Right atrium auricular region (tissue), 2 donors: ENCODE results near the gene CDCA4. TPM values are rescaled to one million over a fixed set of nuclear protein-coding genes. Genes with fewer than 3 reads are reported as not detected.

Experiments used
- DNase-seq: peaks from one replicate; pipeline ENCODE4 v3.0.0-alpha.2; 2019; ENCODE audit warnings: low spot score
- H3K27ac ChIP-seq, 2 donors: fragments of 200-600 bp; sonication (generic); 1 replicate in 1 of 2; 2 replicates in 1 of 2; pipeline ENCODE4 v1.5.1; 2016 to 2019
- H3K27me3 ChIP-seq, 2 donors: fragments of 200-600 bp; sonication (generic); one replicate each; pipeline versions ENCODE4 v1.5.1 to v1.6.0; 2017 to 2019
- H3K36me3 ChIP-seq: fragments of 200-600 bp; sonication (generic); one replicate; pipeline ENCODE4 v1.5.1; 2016
- H3K4me1 ChIP-seq, 2 donors: fragments of 200-600 bp; sonication (generic); one replicate each; pipeline versions ENCODE4 v1.5.1 to v1.6.0; 2017 to 2019
- H3K4me3 ChIP-seq, 2 donors: fragments of 200-600 bp; sonication (generic); 1 replicate in 1 of 2; 2 replicates in 1 of 2; pipeline ENCODE4 v1.5.1; 2017 to 2019; ENCODE audit warnings: mild to moderate bottlenecking in 1 of 2, moderate library complexity in 1 of 2
- H3K9me3 ChIP-seq, 2 donors: fragments of 200-600 bp; sonication (generic); one replicate each; pipeline ENCODE4 v1.5.1; 2019
- total RNA-seq, 2 donors: library from RNA; depleted of rRNA; stranded (reverse); fragments of >200 nt; gene quantifications; one replicate each; pipeline ENCODE4 v1.1.0, GENCODE V29; 2016
- TF ChIP-seq, protein P1 (sequence below), 2 donors: fragments of 200-600 bp; sonication (generic); IDR thresholded peaks; one replicate each; pipeline ENCODE4 v1.5.1; 2019; ENCODE audit warnings: antibody characterized with exemption in 2 of 2

The CDCA4 gene
- total RNA-seq, 2 donors from 2014 or later = 3.3 to 5.1 TPM

DNA sequence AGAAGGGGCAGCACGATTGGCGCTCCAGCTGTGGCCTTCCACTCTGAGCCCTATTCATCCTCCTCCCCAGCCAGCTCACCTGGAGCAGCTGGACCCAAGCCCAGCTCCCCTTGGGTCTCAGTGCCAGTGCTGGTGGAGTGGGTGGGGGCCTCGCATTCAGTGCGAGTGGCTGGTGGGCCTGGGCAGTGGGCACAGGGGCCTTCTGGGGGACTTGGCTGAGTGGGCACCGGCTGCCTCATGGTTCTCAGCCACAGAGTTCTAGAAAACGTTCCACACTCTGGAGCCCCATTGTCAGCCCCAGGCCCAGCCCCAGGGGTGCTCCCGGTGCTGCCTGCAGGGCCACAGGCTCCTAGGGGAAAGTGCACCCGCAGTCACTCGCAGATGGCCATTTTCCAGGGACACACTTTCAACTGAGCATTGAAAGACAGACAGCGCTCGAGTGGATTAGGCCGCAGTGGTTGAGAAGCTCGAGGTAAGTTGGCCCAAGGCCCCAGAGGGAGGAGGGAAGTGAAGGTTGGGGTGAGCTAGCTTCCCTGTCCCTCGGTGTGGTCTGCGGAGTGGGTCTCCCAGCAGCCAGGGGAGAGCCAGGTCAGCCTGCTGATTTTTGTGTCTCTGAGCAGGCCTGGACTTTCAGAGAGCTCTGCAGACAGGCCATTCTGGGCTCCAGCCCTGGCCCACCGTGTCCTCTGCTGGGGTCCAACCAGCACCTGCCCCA, 31.5 kb downstream of the CDCA4 start:
- DNase-seq = no peak
- TF ChIP-seq, protein P1, sequence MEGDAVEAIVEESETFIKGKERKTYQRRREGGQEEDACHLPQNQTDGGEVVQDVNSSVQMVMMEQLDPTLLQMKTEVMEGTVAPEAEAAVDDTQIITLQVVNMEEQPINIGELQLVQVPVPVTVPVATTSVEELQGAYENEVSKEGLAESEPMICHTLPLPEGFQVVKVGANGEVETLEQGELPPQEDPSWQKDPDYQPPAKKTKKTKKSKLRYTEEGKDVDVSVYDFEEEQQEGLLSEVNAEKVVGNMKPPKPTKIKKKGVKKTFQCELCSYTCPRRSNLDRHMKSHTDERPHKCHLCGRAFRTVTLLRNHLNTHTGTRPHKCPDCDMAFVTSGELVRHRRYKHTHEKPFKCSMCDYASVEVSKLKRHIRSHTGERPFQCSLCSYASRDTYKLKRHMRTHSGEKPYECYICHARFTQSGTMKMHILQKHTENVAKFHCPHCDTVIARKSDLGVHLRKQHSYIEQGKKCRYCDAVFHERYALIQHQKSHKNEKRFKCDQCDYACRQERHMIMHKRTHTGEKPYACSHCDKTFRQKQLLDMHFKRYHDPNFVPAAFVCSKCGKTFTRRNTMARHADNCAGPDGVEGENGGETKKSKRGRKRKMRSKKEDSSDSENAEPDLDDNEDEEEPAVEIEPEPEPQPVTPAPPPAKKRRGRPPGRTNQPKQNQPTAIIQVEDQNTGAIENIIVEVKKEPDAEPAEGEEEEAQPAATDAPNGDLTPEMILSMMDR (IDR thresholded peaks at IDR 0.05) = no peak
- no peak overlapping the region for H3K4me3 ChIP-seq
- H3K9me3 ChIP-seq = no peaks in the 10 kb centered on the region
- H3K36me3 ChIP-seq = peaks cover 10% of the 10 kb centered on the region
- H3K27me3 ChIP-seq = no peaks in the 10 kb centered on the region
- no peak overlapping the region for H3K27ac ChIP-seq
- H3K4me1 ChIP-seq = peaks cover 0 to 17% of the 10 kb centered on the region in 2 donors

DNA sequence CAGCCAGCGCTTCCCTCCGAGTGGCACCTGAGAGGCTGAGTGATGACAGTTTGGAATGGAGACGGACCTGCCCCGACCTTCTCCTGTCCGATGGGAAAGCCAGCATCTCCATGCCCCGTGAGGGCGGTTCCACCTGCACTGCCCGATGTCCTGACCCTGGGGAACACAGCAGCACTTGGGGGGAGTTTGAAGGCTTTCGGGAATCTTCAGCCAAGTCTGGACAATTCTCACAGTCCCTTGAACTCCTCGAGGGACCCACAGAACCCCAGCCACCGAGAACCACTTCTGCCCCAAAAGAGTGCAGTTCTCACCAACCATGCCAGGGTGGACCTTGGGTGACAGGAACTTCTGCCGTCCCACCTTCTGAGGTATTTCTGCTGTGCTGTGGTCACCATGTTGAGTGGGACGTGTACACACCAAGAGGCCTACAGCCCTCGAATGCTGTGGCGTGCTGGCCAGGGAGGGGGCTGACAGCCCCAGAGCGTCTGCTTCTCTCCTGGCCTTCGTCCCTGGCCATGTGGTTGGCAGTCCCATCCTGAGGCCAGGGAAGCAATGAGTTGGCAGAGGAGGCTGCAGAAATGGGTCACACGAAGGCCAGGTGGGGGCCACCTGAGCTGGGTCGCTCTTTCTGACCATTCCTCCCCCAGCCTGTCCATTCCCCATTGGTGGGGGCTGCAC, 34.3 kb downstream of the CDCA4 start:
- H3K9me3 ChIP-seq = no peaks in the 10 kb centered on the region
- TF ChIP-seq, protein P1 (IDR thresholded peaks at IDR 0.05) = no peak
- H3K4me1 ChIP-seq = peaks cover 0 to 17% of the 10 kb centered on the region in 2 donors
- no peaks in the 10 kb centered on the region for H3K36me3 ChIP-seq
- DNase-seq = no peak
- no peak overlapping the region for H3K27ac ChIP-seq
- H3K27me3 ChIP-seq = no peaks in the 10 kb centered on the region
- peak overlapping the region; percentile 70 to 72 for H3K4me3 ChIP-seq

DNA sequence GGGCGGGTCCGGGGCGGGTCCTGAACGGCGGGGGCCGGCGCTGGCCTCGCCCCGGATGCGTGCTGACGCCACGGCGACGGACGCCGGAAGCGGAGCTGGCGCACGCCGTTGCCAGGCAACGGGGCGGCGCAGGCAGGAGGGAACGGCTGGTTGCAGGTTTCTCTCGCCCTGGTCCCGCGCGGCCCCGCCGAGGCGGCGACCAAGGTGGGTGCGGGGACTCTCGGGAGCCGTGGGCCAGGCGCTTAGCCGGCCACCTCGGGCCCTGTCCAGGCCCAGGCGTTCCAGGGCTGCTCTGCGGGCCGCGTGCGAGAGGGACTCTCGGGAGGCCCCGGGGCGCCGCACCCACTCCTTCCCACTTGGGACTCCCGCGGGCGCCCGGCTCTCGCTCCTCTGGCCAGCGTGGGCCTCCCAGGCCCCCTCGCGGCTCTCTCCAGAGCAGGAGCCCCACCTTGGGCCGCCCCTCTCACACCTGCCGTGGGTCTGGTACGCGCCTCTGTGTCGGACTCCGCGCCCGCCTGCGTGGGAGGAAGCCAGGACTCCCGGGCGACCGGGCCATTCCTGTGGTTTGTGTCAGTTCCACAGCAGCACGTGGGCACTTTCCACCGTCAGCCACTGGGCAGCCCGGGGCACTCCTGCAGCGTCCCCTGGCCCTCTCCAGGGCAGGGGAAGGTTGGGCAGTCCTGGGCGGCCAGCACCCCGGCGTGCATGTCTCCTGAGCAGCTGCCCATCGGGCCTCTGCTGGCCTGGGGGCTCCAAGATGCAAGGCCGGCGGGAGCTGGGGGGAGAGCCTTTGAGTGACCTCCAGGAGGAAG, 35.0 kb downstream of the CDCA4 start, which contains the start of gene CLBA1:
Gene CLBA1, plus strand, starts transcription at position 114 of the 812 bp plus-strand sequence. Its CDS starts 644 bp downstream, at position 758.
- Histone ChIP-seq H3K27me3 (no peaks in the 10 kb centered on the region), H3K36me3 (no peaks in the 10 kb centered on the region), H3K27ac (peak within 1 kb of the TSS; percentile 61 to 76), H3K4me3 (peak within 1 kb of the TSS; percentile 70 to 72), H3K9me3 (no peaks in the 10 kb centered on the region), H3K4me1 (peaks cover 0 to 17% of the 10 kb centered on the region in 2 donors)
- DNase-seq = no peak
- TF ChIP-seq, protein P1 (IDR thresholded peaks at IDR 0.05) = no peak

DNA sequence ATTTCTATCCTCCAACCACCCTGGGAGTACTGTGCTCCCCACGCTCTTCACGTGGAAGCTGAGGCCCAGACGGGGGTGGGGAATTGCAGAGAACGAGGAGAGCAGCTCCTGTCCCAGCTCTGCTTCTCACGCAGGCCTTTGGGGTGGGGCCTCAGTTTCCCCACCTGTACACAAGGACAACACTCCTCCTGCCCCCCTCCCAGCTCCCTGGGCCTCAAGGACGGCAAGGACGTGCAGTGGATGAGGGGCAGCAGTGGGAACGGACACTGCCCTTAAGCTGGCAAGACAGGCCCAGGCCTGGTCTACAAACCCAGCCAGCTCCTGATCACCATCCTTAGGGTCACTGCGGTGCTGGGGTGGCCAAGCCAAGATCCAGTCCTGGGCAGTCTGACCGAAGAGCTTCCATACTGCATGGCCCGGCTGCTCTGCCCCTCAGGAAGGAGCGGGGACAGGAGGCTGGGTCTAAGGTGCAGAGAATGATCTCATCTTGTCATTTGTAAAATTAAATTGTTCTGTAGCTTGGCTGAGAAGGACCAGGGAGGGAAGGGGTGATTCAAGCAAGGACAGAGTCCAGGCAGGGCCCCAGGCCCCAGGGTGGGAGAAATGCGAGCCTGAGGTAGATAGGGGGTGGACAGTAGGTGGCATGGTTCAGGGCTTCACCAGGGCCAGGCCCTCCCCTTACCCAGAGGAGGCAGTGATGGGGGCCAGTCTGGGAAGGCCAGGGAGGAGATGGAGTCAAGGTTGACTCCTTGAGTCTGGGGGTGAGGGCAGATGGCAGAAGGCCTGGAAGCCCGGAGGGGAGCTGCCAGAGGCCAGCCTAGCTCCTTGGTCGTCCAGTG, 36.6 kb downstream of the CDCA4 start:
- Histone ChIP-seq H3K27ac (no peak overlapping the region), H3K4me1 (peaks cover 0 to 30% of the 10 kb centered on the region in 2 donors), H3K9me3 (no peaks in the 10 kb centered on the region), H3K36me3 (no peaks in the 10 kb centered on the region), H3K4me3 (no peak overlapping the region), H3K27me3 (no peaks in the 10 kb centered on the region)
- TF ChIP-seq, protein P1 (IDR thresholded peaks at IDR 0.05) = no peak
- DNase-seq = no peak

DNA sequence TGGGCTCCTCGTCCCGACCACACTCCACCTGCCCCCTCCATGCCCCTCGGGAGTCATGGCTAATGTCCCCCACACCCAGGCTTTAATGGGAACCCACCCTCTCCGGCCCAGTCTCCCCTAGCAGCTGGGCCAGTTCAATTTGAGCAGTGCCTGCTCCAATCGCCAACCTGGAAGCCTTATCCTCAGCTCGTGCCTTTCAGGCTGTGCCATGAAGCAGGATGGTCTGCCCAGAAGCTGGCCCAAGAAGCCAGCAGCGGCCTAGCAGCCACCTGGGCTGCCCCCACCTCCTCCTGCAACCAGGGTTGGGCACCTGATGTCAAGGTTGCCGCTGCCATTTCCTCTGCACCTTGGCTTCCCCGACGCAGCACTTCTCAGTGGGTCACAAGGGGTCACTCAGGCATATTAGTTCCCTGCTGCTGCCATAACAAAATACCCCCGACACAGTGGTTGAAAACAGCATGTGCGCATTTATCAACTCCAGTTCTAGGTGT, 37.6 kb downstream of the CDCA4 start:
- H3K27me3 ChIP-seq = no peaks in the 10 kb centered on the region
- DNase-seq = no peak
- H3K9me3 ChIP-seq = no peaks in the 10 kb centered on the region
- H3K36me3 ChIP-seq = no peaks in the 10 kb centered on the region
- no peak overlapping the region for H3K4me3 ChIP-seq
- peaks cover 0 to 39% of the 10 kb centered on the region in 2 donors for H3K4me1 ChIP-seq
- TF ChIP-seq, protein P1 (IDR thresholded peaks at IDR 0.05) = no peak
- H3K27ac ChIP-seq = no peak overlapping the region
